NB4 (cell line): ENCODE results near the gene SLC9B1.
"Not testable (repeated sequence)": the region's sequence is repeated elsewhere in the genome, so short reads cannot be mapped to it uniquely, and the experiment has no call there.

Experiments
- DNase-seq: peaks from one replicate; pipeline ENCODE4 v3.0.0; 2010; ENCODE audit warnings: low read depth
- H3K4me3 ChIP-seq: one replicate; pipeline ENCODE4 v1.5.1; 2011; ENCODE audit warnings: mild to moderate bottlenecking, low read depth, low read length, moderate library complexity
- MAX ChIP-seq: IDR thresholded peaks from 2 replicates; pipeline ENCODE4 v1.6.1; 2011; ENCODE audit warnings: low read depth, low read length
- MYC ChIP-seq: IDR thresholded peaks from 2 replicates; pipeline ENCODE4 v1.6.1; 2011; ENCODE audit warnings: low read depth, low read length
- POLR2A ChIP-seq: IDR thresholded peaks from 2 replicates; pipeline ENCODE4 v1.6.1; 2011; ENCODE audit warnings: mild to moderate bottlenecking; ENCODE audit not compliant: insufficient read length; ENCODE audit errors: extremely low read depth
- TF ChIP-seq, protein P1 (sequence below): IDR thresholded peaks from one replicate; pipeline ENCODE4 v1.5.1; 2012; ENCODE audit warnings: low read depth, low read length

Gene SLC9B1

GRCh38 chr4:102883278-102883677 is 136.2 kb downstream of the SLC9B1 start:
- H3K4me3 ChIP-seq = no peak overlapping the region
- DNase-seq = no peak
- no peak for TF ChIP-seq MYC
- no peak for TF ChIP-seq MAX
- TF ChIP-seq, protein P1, sequence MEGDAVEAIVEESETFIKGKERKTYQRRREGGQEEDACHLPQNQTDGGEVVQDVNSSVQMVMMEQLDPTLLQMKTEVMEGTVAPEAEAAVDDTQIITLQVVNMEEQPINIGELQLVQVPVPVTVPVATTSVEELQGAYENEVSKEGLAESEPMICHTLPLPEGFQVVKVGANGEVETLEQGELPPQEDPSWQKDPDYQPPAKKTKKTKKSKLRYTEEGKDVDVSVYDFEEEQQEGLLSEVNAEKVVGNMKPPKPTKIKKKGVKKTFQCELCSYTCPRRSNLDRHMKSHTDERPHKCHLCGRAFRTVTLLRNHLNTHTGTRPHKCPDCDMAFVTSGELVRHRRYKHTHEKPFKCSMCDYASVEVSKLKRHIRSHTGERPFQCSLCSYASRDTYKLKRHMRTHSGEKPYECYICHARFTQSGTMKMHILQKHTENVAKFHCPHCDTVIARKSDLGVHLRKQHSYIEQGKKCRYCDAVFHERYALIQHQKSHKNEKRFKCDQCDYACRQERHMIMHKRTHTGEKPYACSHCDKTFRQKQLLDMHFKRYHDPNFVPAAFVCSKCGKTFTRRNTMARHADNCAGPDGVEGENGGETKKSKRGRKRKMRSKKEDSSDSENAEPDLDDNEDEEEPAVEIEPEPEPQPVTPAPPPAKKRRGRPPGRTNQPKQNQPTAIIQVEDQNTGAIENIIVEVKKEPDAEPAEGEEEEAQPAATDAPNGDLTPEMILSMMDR = no peak
- no peak for TF ChIP-seq POLR2A

GRCh38 chr4:102881343-102881742 is 138.2 kb downstream of the SLC9B1 start:
- TF ChIP-seq POLR2A = no peak
- TF ChIP-seq MYC = no peak
- no peak for TF ChIP-seq MAX
- no peak for DNase-seq
- no peak overlapping the region for H3K4me3 ChIP-seq

DNA sequence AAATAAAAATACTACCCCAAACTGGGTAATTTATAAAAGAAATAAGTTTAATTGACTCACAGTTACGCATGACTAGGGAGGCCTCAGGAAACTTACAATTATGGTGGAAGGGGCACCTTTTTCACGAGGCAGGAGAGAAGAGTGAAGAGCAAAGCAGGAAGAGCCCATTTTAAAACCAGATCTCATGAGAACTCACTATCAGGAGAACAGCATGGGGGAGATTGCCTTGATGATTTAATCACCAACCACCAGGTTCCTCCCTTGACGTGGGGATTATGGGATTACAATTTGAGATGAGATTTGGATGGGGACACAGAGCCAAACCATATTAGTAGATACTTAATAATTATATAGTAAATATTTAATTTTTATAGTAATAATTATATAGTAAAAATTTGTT is 140.6 kb downstream of the SLC9B1 start:
- TF ChIP-seq, protein P1 = no peak
- DNase-seq = no peak
- H3K4me3 ChIP-seq = no peak overlapping the region

GRCh38 chr4:102878349-102878748 is 141.2 kb downstream of the SLC9B1 start:
- not testable (repeated sequence) for H3K4me3 ChIP-seq, DNase-seq

DNA sequence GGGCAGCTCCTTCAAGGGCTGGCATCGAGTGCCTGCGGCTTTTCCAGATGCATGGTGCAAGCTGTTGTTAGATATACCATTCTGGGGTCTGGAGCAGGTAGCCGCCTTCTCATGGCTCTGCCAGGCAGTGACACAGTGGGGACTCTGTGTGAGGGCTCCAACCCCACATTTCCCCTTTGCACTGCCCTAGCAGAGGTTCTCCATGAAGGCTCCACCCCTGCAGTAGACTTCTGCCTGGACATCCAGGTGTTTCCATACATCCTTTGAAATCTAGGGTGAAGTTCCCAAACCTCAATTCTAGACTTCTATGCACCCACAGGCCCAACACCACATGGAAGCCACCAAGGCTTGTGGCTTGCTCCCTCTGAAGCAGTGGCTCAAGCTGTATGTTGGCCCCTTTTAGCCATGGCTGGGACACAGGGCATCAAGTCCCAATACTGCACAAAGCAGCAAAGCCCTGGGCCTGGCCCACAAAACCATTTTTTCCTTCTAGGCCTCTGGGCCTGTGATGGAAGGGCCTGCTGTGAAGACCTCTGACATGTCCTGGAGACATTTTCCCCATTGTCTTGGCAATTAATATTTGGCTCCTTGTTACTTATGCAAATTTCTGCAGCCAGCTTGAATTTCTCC is 141.9 kb downstream of the SLC9B1 start:
- not testable (repeated sequence) for H3K4me3 ChIP-seq, DNase-seq

DNA sequence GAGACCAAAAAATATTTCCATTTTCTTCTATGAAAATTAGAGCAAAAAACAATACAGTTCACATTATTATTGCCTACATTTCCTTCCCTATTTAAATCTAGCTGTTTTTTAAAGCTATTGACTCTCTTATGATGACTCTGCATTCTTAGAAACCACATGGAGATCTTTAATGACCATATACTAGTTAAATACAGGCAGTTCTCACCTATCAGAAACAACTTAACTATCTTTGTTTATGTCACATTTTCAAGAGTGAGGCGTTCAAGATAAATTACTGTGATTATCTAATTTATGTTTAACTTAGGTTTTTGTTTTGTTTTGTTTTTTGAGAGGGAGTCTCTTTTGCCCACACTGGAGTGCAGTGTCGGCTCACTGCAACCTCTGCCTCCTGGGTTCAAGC is 147.7 kb downstream of the SLC9B1 start:
- peak; percentile 25 for DNase-seq
- TF ChIP-seq MAX (no peak), MYC (no peak), POLR2A (no peak)
- TF ChIP-seq, protein P1 = no peak
- H3K4me3 ChIP-seq = peak overlapping the region; percentile 92

DNA sequence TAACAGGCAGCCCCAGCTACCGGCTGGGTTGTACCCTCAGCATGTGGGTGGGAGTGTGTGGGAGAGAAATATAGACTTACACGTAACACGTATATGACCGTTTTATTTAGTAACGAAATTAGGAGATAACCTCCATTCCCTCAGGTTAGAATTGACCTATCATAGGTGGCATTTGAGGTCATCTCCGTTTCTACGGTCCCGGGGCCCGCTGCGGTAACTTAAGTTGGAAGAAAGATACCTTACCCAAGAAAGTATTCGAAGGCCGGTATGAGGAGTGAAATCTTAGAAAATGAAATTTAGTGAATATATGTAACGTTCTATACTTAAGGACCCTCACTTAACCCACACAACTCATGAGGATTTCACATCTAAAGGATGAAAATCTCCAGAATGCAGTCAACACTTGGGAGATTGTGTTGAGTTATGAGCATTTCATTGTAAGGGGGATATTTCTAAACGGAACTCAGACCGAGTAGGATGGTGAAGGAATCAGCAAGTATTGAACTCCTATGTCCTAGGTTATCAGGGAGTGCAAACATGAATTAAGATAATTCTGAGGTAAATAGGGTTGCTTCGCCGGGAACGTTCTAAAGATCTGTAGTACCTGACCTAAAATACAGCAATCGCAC is 149.8 kb downstream of the SLC9B1 start:
- DNase-seq = peak; percentile 30
- peak overlapping the region; percentile 92 for H3K4me3 ChIP-seq
- TF ChIP-seq MYC (no peak), POLR2A (no peak), MAX (no peak)
- TF ChIP-seq, protein P1 = no peak
